ENCODE results near the gene WSCD2. TPM values are rescaled to one million over a fixed set of nuclear protein-coding genes. Genes with fewer than 3 reads are reported as not detected.

Gene WSCD2
- polyA plus RNA-seq, 1 of the 3 experiments (the other 2 are of a cell fraction): 0.03 TPM

- Histone ChIP-seq H3K9me3 (no peaks in the 10 kb centered on the region), H3K79me2 (ENCODE audit: insufficient read depth) (no peaks in the 10 kb centered on the region), H4K20me1 (ENCODE audit: insufficient read depth) (no peaks in the 10 kb centered on the region), H3K9me2 (no peaks in the 10 kb centered on the region), H3K36me3 (replicated peaks in 1 of 2; ENCODE audit: control insufficient read depth in 1 of 2, insufficient read depth in 2 of 2, low read length in 1 of 2) (no peaks in the 10 kb centered on the region), H3F3A (replicated peaks; ENCODE audit: insufficient read depth) (no peaks in the 10 kb centered on the region), H3K4me2 (no peak overlapping the region), H3K27me3 (ENCODE audit: insufficient read depth) (no peaks in the 10 kb centered on the region), H3K9ac (no peak overlapping the region), H3K27ac (ENCODE audit: low read depth in 2 of 2, low read length in 1 of 2) (no peak overlapping the region), H3K4me1 (ENCODE audit: control insufficient read depth in 1 of 2, insufficient read depth in 2 of 2, low read depth in 1 of 2, low read length in 1 of 2) (peaks cover 0 to 1% of the 10 kb centered on the region in 2 experiments; a peak in 1 of 4 replicates), H3K4me3 (ENCODE audit: low read depth in 2 of 2, low read length in 1 of 2) (no peak overlapping the region), H2AFZ (ENCODE audit: low read depth) (no peak overlapping the region)
- DNase-seq: no peak
- CTCF ChIA-PET: no interaction called here
- POLR2A ChIA-PET: no interaction called here
- WGBS (ENCODE audit: low lambda C conversion rate): 54% methylated on average over 7 of the region's 7 CpGs
- TF ChIP-seq SMC3 (IDR thresholded peaks at IDR 0.05; ENCODE audit: low read depth, low read length) (no peak), MAX (IDR thresholded peaks at IDR 0.05; ENCODE audit: low read depth) (no peak), NRF1 (IDR thresholded peaks at IDR 0.05; ENCODE audit: low read depth, low read length) (no peak)
Measured at GRCh38 chr12:108284163-108284562, 155.1 kb downstream of the WSCD2 start.

GRCh38 chr12:108285016-108285415, 155.9 kb downstream of the WSCD2 start:
- Histone ChIP-seq H3K9me3 (no peaks in the 10 kb centered on the region), H3K9ac (no peak overlapping the region), H3K27ac (ENCODE audit: low read depth in 2 of 2, low read length in 1 of 2) (no peak overlapping the region), H3K27me3 (ENCODE audit: insufficient read depth) (no peaks in the 10 kb centered on the region), H3F3A (replicated peaks; ENCODE audit: insufficient read depth) (no peaks in the 10 kb centered on the region), H3K4me2 (no peak overlapping the region), H4K20me1 (ENCODE audit: insufficient read depth) (no peaks in the 10 kb centered on the region), H2AFZ (ENCODE audit: low read depth) (no peak overlapping the region), H3K36me3 (replicated peaks in 1 of 2; ENCODE audit: control insufficient read depth in 1 of 2, insufficient read depth in 2 of 2, low read length in 1 of 2) (no peaks in the 10 kb centered on the region), H3K4me1 (ENCODE audit: control insufficient read depth in 1 of 2, insufficient read depth in 2 of 2, low read depth in 1 of 2, low read length in 1 of 2) (peaks cover 0 to 9% of the 10 kb centered on the region in 2 experiments; a peak in 1 of 4 replicates), H3K79me2 (ENCODE audit: insufficient read depth) (no peaks in the 10 kb centered on the region), H3K4me3 (ENCODE audit: low read depth in 2 of 2, low read length in 1 of 2) (no peak overlapping the region), H3K9me2 (no peaks in the 10 kb centered on the region)
- POLR2A ChIA-PET: no interaction called here
- TF ChIP-seq ELF1 (IDR thresholded peaks at IDR 0.05) (no peak), MEF2A (IDR thresholded peaks at IDR 0.05; ENCODE audit: borderline replicate concordance, low read depth) (no peak), TEAD4 (IDR thresholded peaks at IDR 0.05; ENCODE audit: borderline replicate concordance, insufficient read depth) (no peak), SIN3A (IDR thresholded peaks at IDR 0.05; ENCODE audit: borderline replicate concordance, low read depth, low read length) (no peak), CTCF (IDR thresholded peaks at IDR 0.05) (no peak)
- TF ChIP-seq, protein P1, sequence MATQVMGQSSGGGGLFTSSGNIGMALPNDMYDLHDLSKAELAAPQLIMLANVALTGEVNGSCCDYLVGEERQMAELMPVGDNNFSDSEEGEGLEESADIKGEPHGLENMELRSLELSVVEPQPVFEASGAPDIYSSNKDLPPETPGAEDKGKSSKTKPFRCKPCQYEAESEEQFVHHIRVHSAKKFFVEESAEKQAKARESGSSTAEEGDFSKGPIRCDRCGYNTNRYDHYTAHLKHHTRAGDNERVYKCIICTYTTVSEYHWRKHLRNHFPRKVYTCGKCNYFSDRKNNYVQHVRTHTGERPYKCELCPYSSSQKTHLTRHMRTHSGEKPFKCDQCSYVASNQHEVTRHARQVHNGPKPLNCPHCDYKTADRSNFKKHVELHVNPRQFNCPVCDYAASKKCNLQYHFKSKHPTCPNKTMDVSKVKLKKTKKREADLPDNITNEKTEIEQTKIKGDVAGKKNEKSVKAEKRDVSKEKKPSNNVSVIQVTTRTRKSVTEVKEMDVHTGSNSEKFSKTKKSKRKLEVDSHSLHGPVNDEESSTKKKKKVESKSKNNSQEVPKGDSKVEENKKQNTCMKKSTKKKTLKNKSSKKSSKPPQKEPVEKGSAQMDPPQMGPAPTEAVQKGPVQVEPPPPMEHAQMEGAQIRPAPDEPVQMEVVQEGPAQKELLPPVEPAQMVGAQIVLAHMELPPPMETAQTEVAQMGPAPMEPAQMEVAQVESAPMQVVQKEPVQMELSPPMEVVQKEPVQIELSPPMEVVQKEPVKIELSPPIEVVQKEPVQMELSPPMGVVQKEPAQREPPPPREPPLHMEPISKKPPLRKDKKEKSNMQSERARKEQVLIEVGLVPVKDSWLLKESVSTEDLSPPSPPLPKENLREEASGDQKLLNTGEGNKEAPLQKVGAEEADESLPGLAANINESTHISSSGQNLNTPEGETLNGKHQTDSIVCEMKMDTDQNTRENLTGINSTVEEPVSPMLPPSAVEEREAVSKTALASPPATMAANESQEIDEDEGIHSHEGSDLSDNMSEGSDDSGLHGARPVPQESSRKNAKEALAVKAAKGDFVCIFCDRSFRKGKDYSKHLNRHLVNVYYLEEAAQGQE (IDR thresholded peaks at IDR 0.05; ENCODE audit: low read depth, low read length): no peak
- 7% methylated on average over 2 of the region's 2 CpGs for WGBS (ENCODE audit: low lambda C conversion rate)
- CTCF ChIA-PET: interaction anchor here (0.5 kb wide), 1 partner anchor 898 kb away, joined by 3 read pairs; no protein-coding TSS in a partner anchor
- no peak for DNase-seq

All from SK-N-SH (cell line).